HCEC 1CT (cell line): ENCODE measurements around the gene DEGS1.

Source experiments
- DNase-seq: peaks from one replicate; pipeline ENCODE4 v3.0.0-alpha.2; 2017

The DEGS1 gene

DNA sequence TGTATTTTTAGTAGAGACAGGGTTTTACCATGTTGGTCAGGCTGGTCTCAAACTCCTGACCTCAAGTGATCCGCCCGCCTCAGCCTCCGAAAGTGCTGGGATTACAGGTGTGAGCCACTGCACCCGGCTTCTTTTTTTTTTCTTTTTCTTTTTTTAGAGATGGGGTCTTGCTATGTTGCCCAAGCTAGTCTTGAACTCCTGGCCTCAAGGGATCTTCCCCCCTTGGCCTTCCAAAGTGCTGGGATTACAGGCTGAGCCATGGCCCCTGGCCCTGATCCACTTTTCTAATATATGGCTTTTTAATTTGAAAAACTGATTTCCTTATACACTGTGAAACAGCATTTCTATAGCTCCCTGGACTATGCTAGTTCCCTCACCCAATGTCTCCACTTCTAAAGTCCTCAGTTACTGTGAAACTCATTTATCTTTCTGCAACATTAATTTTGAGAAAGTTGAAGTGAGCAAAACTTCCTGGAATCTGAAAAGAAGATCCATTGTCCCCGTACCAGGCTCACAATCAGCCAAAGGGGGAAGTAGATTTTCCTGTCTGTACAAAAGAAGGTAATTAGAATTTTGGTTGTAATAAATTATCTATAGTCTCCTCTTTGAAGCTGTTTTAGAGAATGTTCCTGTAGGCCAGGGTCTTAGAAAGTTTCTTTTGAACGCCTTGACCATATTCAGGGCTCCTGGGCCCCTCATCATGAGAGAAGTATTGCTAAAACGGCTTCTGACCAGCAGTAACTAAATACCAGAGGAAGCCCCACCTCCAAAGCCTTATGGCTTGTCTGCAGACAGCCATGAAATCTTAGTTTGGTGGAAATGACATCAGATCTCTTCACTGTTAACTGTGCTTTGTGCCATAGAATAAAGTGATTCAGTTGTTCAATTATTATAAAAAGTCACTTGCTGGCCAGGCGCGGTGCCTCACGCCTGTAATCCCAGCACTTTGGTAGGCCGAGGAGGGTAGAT is 34.9 kb downstream of the DEGS1 start:
- no peak for DNase-seq

DNA sequence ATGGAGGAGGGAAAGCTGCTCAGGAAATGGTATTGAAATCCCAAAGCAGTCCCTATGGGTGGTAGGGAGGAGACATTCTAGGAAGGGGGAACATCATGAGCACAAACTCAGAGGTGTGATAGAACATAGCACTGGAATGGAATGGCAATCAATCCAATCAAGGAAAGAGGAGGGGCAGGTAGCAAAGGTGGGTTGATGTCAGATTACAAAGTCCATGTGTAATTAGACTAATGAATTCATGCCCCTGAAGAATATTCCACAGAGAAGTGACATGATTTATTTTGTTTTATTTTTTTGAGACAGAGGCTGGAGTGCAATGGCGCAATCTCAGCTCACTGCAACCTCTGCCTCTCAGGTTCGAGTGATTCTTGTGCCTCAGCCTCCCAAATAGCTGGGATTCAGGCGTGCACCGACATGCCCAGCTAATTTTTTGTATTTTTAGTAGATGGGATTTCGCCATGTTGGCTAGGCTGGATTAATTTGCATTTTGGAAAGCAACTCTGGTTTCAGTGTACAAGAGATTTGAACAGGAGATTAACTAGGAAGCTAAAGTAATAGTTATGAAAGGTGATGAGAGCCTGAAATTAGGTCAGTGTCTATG is 36.1 kb downstream of the DEGS1 start:
- DNase-seq = no peak

DNA sequence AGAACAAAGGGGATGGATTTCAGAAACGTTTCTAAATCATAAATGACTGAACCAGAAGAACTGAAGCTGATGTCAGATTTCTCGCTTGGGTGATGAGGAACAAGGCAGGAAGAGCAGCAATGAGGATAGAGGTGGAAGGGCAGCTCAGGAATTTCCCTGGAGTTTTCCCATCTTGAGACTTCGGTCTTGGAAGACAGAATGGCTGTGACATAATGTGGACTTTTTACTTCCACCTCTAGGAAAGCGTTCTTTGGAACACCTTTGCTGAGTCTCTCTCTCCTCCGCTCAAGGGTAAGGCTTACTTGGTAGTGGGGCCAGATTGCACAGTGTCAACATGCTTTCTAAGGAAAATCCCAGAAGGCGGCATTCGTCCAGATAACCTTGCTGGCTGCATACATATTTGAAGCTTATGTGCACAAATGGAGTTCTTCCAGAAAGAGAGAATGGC is 36.6 kb downstream of the DEGS1 start:
- DNase-seq = no peak

- DNase-seq = peak; percentile 93
These were observed 41.0 kb downstream of the DEGS1 start for GRCh38 chr1:224223819-224224714.

DNA sequence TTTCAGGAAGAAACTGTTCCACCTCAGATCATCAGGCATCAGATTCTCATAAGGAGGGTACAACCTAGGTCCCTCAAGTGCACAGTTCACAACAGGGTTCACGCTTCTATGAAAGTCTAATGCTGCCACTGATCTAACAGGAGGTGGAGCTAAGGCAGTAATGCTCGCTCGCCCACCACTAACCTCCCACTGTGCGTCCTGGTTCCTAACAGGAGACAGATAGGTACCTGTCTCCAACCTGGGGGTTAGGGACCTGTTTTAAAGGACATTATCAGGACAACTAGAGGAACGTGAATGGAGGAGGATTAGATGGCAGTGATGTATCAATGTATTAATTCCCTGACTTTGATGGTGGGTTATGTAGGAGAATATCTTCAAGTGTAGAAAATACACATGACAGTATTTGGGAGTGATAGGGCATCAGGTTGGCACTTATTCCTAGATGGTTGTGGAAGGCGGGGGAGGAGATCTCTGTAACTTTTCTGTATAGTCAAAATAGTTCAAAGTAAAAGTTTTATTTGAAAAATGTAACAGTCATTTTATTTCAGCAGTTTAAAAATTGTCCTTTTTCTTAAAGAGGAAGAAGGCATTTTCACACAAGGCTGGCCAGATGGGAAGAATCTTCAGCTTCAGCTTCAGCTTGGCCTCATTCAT is 43.9 kb downstream of the DEGS1 start:
- no peak for DNase-seq

DNA sequence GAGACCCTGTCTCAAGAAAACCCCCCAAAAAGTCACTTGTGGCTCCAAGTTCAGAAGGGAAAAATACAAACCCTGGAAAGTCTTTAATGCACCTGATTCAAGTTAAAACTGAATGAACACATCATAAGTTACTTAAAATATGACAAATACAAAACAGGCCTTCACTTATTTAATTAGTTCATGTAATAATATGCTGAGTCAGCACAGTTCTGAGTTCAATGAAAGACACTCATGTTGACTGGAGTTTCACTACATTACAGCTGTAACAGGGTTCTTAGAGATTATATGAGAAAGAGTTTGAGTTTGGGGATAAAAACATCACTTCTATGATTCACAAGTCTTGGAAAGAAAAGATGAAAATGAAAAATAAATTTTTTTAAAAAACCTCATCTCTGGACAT is 51.0 kb downstream of the DEGS1 start:
- DNase-seq = no peak

- DNase-seq = no peak
These were observed 52.9 kb downstream of the DEGS1 start for GRCh38 chr1:224235813-224236493.

- no peak for DNase-seq
These were observed 54.3 kb downstream of the DEGS1 start for GRCh38 chr1:224237119-224237881.

DNA sequence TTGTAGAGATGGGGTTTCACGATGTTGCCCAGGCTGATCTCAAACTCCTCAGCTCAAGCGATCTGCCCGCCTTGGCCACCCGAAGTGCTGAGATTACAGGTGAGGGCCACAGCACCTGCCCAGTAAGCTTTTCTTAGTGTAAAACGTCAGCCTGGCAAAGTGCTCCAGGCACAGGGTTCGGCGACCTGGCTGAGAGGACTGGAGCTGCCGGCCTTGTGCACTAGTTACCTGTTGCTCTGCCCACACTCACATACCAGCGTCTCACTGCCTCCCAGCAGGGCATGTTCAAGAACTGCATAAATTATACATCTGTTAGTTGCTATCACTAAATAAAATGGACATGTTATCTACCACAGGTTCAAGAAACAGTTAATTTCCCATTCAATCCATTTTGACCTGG is 55.2 kb downstream of the DEGS1 start:
- DNase-seq = no peak

- DNase-seq = no peak
These were observed 55.7 kb downstream of the DEGS1 start for GRCh38 chr1:224238756-224239155.
